Measurements from ENCODE around the gene PHLDB1. TPM values are rescaled to one million over a fixed set of nuclear protein-coding genes. Genes with fewer than 3 reads are reported as not detected.

Gene PHLDB1
- total and polyA plus RNA-seq, 7 donors = 12.6 to 45.8 (median 27.7) TPM

GRCh38 chr11:118628861-118629549, 21.6 kb downstream of the PHLDB1 start:
- peaks cover 43% of the 10 kb centered on the region for H3K4me1 ChIP-seq
- H3K36me3 ChIP-seq (ENCODE audit: insufficient read depth in 1 of 2, low read depth in 1 of 2) = peaks cover 0 to 64% of the 10 kb centered on the region in 2 donors
- ATAC-seq = peak; percentile 41 to 75 (median 58)
- DNase-seq = peak in 1 of 2 donors; percentile 70
- no peaks in the 10 kb centered on the region for H3K27me3 ChIP-seq (ENCODE audit: insufficient read depth in 3 of 3, low read length in 2 of 3)
- H3K9me3 ChIP-seq = no peaks in the 10 kb centered on the region
- WGBS, 3 donors = 26 to 41% (median 39%) methylated on average over 5 of the region's 5 CpGs
- H3K4me3 ChIP-seq = no peak overlapping the region
- no peak for TF ChIP-seq CTCF (IDR thresholded peaks at IDR 0.05)
- intact Hi-C loops (cut with DNase I) = no loop called here
- peak overlapping the region; percentile 18 for H3K27ac ChIP-seq

- intact Hi-C loops (cut with DNase I) = no loop called here
- ATAC-seq (no peak), DNase-seq (no peak)
- Histone ChIP-seq H3K4me1 (peaks cover 41% of the 10 kb centered on the region), H3K27me3 (ENCODE audit: insufficient read depth in 3 of 3, low read length in 2 of 3) (no peaks in the 10 kb centered on the region), H3K36me3 (ENCODE audit: insufficient read depth in 1 of 2, low read depth in 1 of 2) (peaks cover 0 to 60% of the 10 kb centered on the region in 2 donors), H3K4me3 (no peak overlapping the region), H3K9me3 (no peaks in the 10 kb centered on the region), H3K27ac (no peak overlapping the region)
- WGBS, 3 donors = 62 to 85% (median 72%) methylated on average over 6 of the region's 6 CpGs
- TF ChIP-seq CTCF (IDR thresholded peaks at IDR 0.05) = no peak
These were observed 22.6 kb downstream of the PHLDB1 start for GRCh38 chr11:118629761-118630661.

- Histone ChIP-seq H3K27me3 (ENCODE audit: insufficient read depth in 3 of 3, low read length in 2 of 3) (no peaks in the 10 kb centered on the region), H3K4me1 (peaks cover 38% of the 10 kb centered on the region), H3K27ac (no peak overlapping the region), H3K36me3 (ENCODE audit: insufficient read depth in 1 of 2, low read depth in 1 of 2) (peaks cover 0 to 58% of the 10 kb centered on the region in 2 donors), H3K4me3 (no peak overlapping the region), H3K9me3 (no peaks in the 10 kb centered on the region)
- 93 to 97% (median 94%) methylated on average over 14 of the region's 14 CpGs for WGBS, 3 donors
- DNase-seq (no peak), ATAC-seq (no peak)
- no peak for TF ChIP-seq CTCF (IDR thresholded peaks at IDR 0.05)
- intact Hi-C loops (cut with DNase I) = no loop called here
These were observed 23.9 kb downstream of the PHLDB1 start for GRCh38 chr11:118631142-118631909.

GRCh38 chr11:118632577-118633318, 25.3 kb downstream of the PHLDB1 start:
- peaks cover 35% of the 10 kb centered on the region for H3K4me1 ChIP-seq
- ATAC-seq = no peak
- no peaks in the 10 kb centered on the region for H3K9me3 ChIP-seq
- H3K27ac ChIP-seq = no peak overlapping the region
- no peak overlapping the region for H3K4me3 ChIP-seq
- no peaks in the 10 kb centered on the region for H3K27me3 ChIP-seq (ENCODE audit: insufficient read depth in 3 of 3, low read length in 2 of 3)
- peaks cover 0 to 52% of the 10 kb centered on the region in 2 donors for H3K36me3 ChIP-seq (ENCODE audit: insufficient read depth in 1 of 2, low read depth in 1 of 2)
- no peak for TF ChIP-seq CTCF (IDR thresholded peaks at IDR 0.05)
- DNase-seq = no peak
- 76 to 87% (median 84%) methylated on average over 9 of the region's 9 CpGs for WGBS, 3 donors
- intact Hi-C loops (cut with DNase I) = no loop called here
